GM19193 (cell line): ENCODE results near the gene DDX54.

ENCODE experiments used
- POLR2A ChIP-seq: IDR thresholded peaks from 4 replicates; pipeline ENCODE4 v1.6.1; 2011; ENCODE audit not compliant: insufficient read depth, insufficient read length; ENCODE audit errors: extremely low read depth

Gene DDX54

GRCh38 chr12:113164014-113164413 is 21.3 kb downstream of the DDX54 start:
- TF ChIP-seq POLR2A: no peak

DNA sequence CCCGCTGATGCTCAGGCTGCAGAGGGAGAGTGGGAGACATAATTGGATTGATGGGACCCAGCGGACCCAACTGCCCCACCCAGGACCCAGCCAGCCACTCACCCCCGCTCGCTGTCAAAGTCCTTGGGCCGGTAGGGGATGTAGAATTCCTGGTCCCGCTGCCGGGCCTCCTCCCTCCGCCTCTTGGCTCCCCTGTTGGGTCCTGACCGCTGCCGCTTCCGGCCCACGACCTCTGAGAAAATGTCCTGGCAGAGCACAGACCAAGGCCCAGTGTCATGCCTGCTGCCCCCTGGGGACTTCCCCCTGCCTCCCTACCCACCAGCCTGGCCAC is 22.3 kb downstream of the DDX54 start:
- no peak for TF ChIP-seq POLR2A

DNA sequence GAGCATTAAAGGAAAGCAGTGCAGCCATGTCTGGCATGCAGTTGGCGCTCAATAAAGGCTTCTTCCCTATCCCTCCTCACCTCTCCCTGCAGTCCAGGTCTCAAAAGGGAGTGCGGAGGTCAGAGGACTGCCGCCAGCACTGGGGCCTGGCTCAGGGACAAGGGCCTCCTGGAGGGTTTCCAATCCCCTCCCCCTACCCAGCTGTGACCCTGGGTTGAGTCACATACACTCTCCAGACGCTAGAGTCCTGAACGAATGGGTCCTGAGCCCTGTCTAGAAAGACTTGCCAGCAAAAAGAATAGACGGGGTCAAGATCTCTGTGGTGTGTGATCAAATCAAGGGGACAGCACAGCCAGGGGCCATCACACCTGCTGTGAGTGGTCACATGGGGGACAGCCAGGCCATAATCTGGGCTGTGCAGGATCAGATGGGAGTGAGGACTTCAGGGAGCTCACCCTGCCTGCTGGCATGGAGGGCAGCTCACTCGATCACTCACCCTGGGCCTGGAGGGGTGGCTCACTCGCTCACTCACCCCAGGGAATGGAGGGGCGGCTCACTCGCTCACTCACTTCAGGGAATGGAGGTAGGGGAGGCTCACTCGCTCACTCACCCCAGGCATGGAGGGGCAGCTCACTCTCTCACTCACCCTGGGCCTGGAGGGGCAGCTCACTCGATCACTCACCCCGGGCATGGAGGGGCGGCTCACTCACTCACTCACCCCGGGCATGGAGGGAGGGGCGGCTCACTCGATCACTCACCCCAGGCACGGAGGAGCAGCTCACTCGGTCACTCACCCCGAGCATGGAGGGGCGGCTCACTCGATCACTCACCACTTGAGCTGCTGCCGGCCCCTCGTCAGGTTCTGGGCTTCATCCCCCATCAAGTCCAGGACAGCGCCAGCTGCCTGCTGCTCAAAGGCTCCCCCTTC is 22.9 kb downstream of the DDX54 start:
- TF ChIP-seq POLR2A: no peak

DNA sequence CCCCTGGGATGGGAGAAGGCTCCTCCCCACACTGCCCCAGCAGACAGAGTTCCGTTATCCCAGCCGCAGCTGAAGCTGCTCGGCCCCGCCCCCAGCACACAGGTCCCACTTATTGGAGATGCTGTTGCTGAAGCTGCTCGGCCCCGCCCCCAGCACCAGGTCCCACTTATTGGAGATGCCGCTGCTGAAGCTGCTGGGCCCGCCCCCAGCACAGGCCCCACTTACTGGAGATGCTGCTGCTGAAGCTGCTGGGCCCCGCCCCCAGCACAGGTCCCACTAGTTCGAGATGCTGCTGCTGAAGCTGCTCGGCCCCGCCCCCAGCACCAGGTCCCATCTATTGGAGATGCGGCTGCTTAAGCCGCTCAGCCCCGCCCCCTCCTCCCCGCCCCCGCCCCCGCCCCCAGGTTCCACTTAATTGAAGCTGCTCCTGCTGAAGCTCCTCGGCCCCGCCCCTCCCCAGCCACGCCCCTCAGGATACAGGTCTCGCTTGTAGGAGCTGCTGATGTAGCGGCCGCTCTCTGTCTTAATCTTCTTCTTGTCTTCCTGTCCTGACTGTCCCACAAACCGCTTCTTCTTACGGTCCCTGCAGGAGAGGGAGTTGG is 23.8 kb downstream of the DDX54 start:
- no peak for TF ChIP-seq POLR2A

GRCh38 chr12:113159937-113160336 is 25.3 kb downstream of the DDX54 start:
- no peak for TF ChIP-seq POLR2A

- TF ChIP-seq POLR2A: no peak
These were observed 26.7 kb downstream of the DDX54 start for GRCh38 chr12:113158439-113159203.

- peak; percentile 0 for TF ChIP-seq POLR2A
These were observed 27.9 kb downstream of the DDX54 start for GRCh38 chr12:113157218-113157859.

DNA sequence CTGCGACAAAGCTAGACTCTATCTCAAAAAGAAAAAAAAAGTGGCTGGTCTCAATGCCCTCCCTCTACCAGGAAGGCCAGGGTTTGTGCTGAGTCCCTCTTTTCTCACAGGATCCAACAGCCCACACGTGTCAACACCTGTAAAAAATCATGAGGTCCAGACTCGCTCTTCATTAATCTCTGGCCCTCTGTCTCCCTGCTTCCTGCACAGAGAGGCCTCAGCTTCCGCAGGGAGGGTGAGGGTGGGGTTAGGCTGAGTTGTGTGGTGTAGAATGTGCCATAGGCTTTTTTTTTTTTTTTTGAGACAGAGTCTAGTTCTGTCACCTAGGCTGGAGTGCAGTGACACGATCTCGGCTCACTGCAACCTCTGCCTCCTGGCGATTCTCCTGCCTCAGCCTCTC is 29.6 kb downstream of the DDX54 start:
- TF ChIP-seq POLR2A: no peak

DNA sequence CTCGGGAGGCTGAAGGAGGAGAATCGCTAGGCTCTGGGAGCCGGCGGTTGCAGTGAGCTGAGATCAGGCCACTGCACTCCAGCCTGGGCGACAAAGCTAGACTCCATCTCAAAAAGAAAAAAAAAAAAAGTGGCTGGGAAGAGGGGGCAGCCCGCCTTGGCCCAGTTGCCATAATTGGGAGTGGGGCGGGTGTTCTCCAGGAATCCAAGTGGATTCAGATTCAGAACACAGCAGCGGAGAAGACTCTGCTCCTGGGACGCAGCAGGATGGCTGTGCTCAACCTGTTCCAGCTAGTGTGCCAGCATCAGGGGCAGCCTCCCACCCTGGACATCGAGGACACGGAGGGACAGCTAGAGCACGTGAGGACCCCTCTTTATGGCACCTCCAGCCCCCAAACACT is 30.2 kb downstream of the DDX54 start:
- no peak for TF ChIP-seq POLR2A

DNA sequence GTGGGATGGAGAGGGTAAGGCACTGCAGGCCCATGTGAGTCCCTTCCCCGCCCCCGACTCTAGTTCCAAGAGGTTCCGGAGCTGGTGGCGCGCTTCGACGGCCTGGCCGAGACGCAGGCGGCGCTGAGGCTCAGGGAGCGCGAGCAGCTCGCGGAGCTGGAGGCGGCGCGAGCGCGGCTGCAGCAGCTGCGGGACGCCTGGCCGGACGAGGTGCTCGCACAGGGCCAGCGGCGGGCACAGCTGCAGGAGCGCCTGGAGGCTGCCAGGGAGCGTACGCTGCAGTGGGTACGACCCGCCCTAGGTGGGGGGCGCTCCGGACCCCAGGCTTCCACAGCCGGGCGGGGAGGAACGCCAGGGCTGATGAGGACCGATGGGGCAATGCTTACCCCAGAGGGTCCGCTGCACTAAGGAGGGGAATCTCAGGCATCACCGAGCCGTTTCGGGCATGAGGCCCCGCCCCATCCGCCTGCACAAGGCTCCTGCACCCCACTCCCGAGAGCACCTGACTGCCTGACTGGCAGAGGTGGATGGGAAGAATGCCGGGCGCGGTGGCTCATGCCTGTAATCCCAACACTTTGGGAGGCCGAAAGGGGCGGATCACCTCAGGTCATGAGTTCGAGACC is 30.8 kb downstream of the DDX54 start:
- no peak for TF ChIP-seq POLR2A

GRCh38 chr12:113152835-113153814 is 32.2 kb downstream of the DDX54 start:
- TF ChIP-seq POLR2A: no peak

DNA sequence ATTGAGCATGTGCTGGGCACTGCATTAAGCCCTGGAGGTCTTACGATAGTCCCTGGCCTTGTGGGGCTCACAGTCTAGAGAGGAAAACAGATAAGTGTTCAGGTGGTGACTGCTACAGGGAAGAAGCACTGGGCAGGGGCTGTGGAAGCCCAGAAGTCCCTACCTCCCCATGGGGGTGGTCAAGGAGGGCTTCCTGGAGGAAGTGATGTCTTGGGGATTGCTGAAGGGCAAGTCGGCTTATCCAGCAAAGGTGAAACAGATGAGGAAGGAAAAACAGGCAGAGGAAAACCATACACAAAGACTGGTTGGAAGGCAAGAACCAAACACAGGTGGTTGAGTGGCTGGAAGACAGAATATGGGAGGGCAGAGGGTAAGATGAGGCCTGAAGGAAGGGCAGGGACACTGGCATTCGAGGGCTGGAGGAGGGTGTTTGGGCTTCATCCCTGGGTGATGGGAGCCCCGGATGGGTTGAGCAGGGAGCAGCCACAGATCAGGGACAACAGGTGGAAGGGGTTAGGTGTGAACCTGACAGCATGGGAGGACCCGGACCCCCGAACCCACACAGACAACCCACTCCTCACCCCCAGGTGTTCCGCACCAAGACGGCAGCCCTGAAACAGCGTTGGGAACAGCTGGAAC is 33.0 kb downstream of the DDX54 start:
- TF ChIP-seq POLR2A: no peak

- TF ChIP-seq POLR2A: no peak
These were observed 33.6 kb downstream of the DDX54 start for GRCh38 chr12:113151655-113152054.
